Esophagus muscularis mucosa (tissue), 4 donors: ENCODE measurements around the gene GPC1. TPM values are rescaled to one million over a fixed set of nuclear protein-coding genes. Genes with fewer than 3 reads are reported as not detected.

ENCODE experiments used
- DNase-seq: peaks from one replicate; pipeline ENCODE4 v3.0.0-alpha.2; 2017; ENCODE audit errors: extremely low spot score
- H3K27ac ChIP-seq, 4 donors: fragments of 200-600 bp; sonication (generic); replicated peaks in 1 of 4; 1 replicate in 3 of 4; 2 replicates in 1 of 4; pipeline ENCODE4 v1.5.1; 2016 to 2019; ENCODE audit warnings: mild to moderate bottlenecking in 1 of 4
- H3K27me3 ChIP-seq, 4 donors: fragments of 200-600 bp; sonication (generic); one replicate each; pipeline versions ENCODE4 v1.5.1 to v1.6.0; 2016 to 2019
- H3K36me3 ChIP-seq, 4 donors: fragments of 200-600 bp; sonication (generic); one replicate each; pipeline ENCODE4 v1.5.1; 2016 to 2019
- H3K4me1 ChIP-seq, 4 donors: fragments of 200-600 bp; sonication (generic); one replicate each; pipeline ENCODE4 v1.5.1; 2016 to 2019
- H3K4me3 ChIP-seq, 4 donors: fragments of 200-600 bp; sonication (generic); 1 replicate in 2 of 4; 2 replicates in 2 of 4; pipeline ENCODE4 v1.5.1; 2016 to 2019; ENCODE audit warnings: mild to moderate bottlenecking in 4 of 4, moderate library complexity in 1 of 4
- H3K9me3 ChIP-seq, 4 donors: fragments of 200-600 bp; sonication (generic); 1 replicate in 3 of 4; 2 replicates in 1 of 4; pipeline ENCODE4 v1.5.1; 2016 to 2019
- EP300 ChIP-seq: sonication (generic); formaldehyde crosslinking; IDR thresholded peaks from one replicate; pipeline ENCODE4 v1.6.1; 2017; ENCODE audit warnings: antibody characterized with exemption
- POLR2A ChIP-seq: fragments of 450-650 bp; IDR thresholded peaks from one replicate; pipeline ENCODE4 v1.6.1; 2017; ENCODE audit warnings: antibody characterized with exemption, moderate library complexity, mild to moderate bottlenecking, low read depth
- POLR2AphosphoS5 ChIP-seq, 2 donors: sonication (generic); formaldehyde crosslinking; IDR thresholded peaks; one replicate each; pipeline ENCODE4 v1.6.1; 2017; ENCODE audit warnings: antibody characterized with exemption in 2 of 2
- WGBS: methylation state at CpG from one replicate; pipeline ENCODE4 v1.1.5; 2018; 5-methylcytosine and 5-hydroxymethylcytosine counted together
- intact Hi-C: fragments of 100-400 bp; cut with DNase I; formaldehyde crosslinking; loops from one replicate; pipeline ENCODE4 v1.15.1; 2023
- total RNA-seq, 4 donors: library from RNA; depleted of rRNA; stranded (reverse); fragments of >200 nt; gene quantifications; one replicate each; pipeline versions ENCODE4 v1.1.0 to v1.2.1, GENCODE V29; 2016
- TF ChIP-seq, protein P1 (sequence below), 3 experiments: fragments of 200-600 bp in 2 of 3; fragments of 450-650 bp in 1 of 3; sonication (generic) in 2 of 3; IDR thresholded peaks; one replicate each; pipeline ENCODE4 v1.5.1; 2017 to 2019; ENCODE audit warnings: antibody characterized with exemption in 3 of 3, mild to moderate bottlenecking in 2 of 3, moderate library complexity in 1 of 3

Gene GPC1
- total RNA-seq, 4 donors from 2014 or later = 29.1 to 71.5 (median 41.8) TPM

DNA sequence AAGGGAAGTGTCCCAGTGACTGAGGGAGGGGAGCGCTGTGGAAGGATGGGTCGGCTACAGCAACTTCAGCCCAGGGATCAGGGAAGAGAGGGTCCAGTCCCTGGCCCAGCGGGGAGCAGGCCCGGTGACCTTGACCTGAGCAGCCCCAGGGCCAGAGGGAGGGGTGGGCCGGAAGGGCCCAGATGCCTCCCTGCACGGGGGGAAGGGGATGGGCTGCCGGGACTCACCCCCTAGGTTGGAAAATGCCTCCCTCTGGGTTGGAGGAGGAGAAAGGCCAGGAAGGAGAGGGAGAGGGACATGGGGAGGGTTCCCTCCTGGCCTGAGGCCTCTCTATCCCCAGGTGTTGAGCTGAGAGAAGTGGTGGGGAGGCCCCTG, 19.8 kb downstream of the GPC1 start:
- Histone ChIP-seq H3K27me3 (peaks cover 0 to 40% (median 0%) of the 10 kb centered on the region in 4 donors), H3K36me3 (peaks cover 0 to 11% (median 3%) of the 10 kb centered on the region in 4 donors), H3K27ac (peak overlapping the region in 2 of 4 donors; percentile 6 to 13), H3K9me3 (no peaks in the 10 kb centered on the region), H3K4me3 (peak overlapping the region in 1 of 4 donors; percentile 18), H3K4me1 (peaks cover 37 to 69% (median 54%) of the 10 kb centered on the region in 4 donors)
- TF ChIP-seq EP300 (no peak), POLR2A (no peak), POLR2AphosphoS5 (IDR thresholded peaks at IDR 0.05) (no peak)
- TF ChIP-seq, protein P1, sequence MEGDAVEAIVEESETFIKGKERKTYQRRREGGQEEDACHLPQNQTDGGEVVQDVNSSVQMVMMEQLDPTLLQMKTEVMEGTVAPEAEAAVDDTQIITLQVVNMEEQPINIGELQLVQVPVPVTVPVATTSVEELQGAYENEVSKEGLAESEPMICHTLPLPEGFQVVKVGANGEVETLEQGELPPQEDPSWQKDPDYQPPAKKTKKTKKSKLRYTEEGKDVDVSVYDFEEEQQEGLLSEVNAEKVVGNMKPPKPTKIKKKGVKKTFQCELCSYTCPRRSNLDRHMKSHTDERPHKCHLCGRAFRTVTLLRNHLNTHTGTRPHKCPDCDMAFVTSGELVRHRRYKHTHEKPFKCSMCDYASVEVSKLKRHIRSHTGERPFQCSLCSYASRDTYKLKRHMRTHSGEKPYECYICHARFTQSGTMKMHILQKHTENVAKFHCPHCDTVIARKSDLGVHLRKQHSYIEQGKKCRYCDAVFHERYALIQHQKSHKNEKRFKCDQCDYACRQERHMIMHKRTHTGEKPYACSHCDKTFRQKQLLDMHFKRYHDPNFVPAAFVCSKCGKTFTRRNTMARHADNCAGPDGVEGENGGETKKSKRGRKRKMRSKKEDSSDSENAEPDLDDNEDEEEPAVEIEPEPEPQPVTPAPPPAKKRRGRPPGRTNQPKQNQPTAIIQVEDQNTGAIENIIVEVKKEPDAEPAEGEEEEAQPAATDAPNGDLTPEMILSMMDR (IDR thresholded peaks at IDR 0.05) = no peak
- intact Hi-C loops = no loop called here
- no peak for DNase-seq
- WGBS = 62% methylated on average over 7 of the region's 7 CpGs

DNA sequence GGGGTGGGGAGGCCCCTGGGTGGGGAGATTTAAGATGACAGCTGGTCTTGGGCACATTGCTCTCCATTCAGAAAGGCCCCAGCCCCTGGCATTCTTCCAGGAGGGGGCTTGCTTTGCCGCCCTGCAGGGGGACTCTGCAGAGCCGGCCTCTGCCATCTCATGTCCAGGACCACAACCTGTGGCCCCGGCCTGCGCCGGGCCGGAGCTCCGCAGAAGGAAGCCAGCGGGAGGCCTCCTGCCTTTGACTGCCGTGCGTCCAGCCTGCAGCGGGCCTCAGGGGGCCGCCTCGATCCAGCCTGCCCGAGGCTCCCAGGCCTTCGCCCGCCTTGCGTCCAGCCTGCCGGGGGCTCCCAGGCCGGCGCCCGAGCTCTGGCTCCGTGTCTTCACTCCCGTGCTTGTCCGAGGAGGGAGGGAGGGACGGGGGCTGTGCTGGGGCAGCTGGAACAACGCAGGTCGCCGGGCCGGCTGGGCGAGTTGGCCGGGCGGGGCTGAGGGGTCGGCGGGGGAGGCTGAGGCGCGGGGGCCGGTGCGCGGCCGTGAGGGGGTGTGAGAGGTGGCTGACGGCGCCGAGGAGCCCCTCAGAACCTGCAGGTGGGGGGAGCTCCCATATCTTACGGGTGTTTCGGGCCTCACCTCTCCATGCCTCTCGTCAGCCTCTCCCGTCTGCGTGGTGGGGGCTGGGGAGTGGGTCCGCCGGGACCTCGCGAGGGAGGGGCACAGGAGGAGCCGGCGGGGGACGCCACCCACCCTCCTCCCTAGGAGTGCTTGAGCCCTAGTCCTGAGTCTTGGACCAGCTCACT, 20.4 kb downstream of the GPC1 start:
- Histone ChIP-seq H3K9me3 (no peaks in the 10 kb centered on the region), H3K4me3 (peak overlapping the region; percentile 7 to 40 (median 20)), H3K27ac (peak overlapping the region in 2 of 4 donors; percentile 6 to 13), H3K27me3 (peaks cover 0 to 40% (median 0%) of the 10 kb centered on the region in 4 donors), H3K36me3 (peaks cover 0 to 16% (median 5%) of the 10 kb centered on the region in 4 donors), H3K4me1 (peaks cover 31 to 63% (median 48%) of the 10 kb centered on the region in 4 donors)
- no peak for DNase-seq
- TF ChIP-seq, protein P1 (IDR thresholded peaks at IDR 0.05) = no peak
- TF ChIP-seq POLR2AphosphoS5 (IDR thresholded peaks at IDR 0.05) = no peak
- TF ChIP-seq EP300 = no peak
- no peak for TF ChIP-seq POLR2A
- 16% methylated on average over 5 of the region's 55 CpGs for WGBS
- intact Hi-C loops = no loop called here

DNA sequence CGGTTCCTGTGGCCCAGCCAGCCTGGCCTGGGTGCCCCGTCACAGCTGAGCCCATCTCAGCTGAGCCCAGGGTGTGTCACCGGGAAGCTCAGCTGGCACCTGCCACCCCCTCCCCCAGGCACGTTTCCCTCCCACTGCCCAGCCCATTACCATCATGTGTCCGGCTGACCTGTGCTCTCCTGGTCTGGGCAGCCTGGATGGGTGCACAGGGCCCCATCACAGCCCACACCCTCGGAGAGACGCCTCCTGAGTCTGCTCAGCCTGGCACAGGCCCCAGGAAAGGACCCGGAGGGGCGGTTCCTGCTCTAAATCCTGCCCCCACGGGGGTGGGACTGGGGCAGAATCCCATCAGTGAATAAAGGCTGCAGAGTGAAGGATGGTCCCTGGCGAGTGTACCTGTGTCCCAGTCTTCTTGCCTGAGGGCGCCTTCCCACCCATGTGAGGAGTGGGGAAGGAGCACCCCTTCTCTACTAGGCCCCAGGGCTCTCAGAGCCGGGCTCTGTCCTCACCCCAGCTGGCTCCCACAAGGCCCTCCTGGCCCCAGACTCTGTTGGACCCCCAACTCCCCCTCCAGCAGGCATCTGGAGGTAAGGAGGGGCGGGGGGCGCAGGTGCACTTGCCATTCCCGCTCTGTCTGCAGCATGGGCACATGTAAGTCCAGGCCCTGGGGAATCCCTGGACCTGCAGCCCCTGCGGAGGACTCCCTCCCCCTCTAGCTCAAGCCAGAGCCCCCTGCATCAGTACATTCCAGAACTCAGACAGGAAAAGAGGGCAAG, 21.2 kb downstream of the GPC1 start:
- H3K4me3 ChIP-seq = peak overlapping the region in 2 of 4 donors; percentile 18 to 21
- no peak for DNase-seq
- intact Hi-C loops = no loop called here
- H3K4me1 ChIP-seq = peaks cover 23 to 55% (median 40%) of the 10 kb centered on the region in 4 donors
- no peaks in the 10 kb centered on the region for H3K9me3 ChIP-seq
- peaks cover 0 to 34% (median 0%) of the 10 kb centered on the region in 4 donors for H3K27me3 ChIP-seq
- peak overlapping the region in 1 of 4 donors; percentile 13 for H3K27ac ChIP-seq
- TF ChIP-seq EP300 (no peak), POLR2A (no peak), POLR2AphosphoS5 (IDR thresholded peaks at IDR 0.05) (no peak)
- TF ChIP-seq, protein P1 (IDR thresholded peaks at IDR 0.05) = no peak
- WGBS = 55% methylated on average over 12 of the region's 17 CpGs
- H3K36me3 ChIP-seq = peaks cover 0 to 24% (median 7%) of the 10 kb centered on the region in 4 donors

GRCh38 chr2:240457223-240458043, 22.0 kb downstream of the GPC1 start:
- TF ChIP-seq POLR2A = no peak
- TF ChIP-seq POLR2AphosphoS5 (IDR thresholded peaks at IDR 0.05) = no peak
- TF ChIP-seq EP300 = no peak
- TF ChIP-seq, protein P1 (IDR thresholded peaks at IDR 0.05) = no peak
- intact Hi-C loops = no loop called here
- peaks cover 15 to 47% (median 32%) of the 10 kb centered on the region in 4 donors for H3K4me1 ChIP-seq
- no peak overlapping the region for H3K27ac ChIP-seq
- peaks cover 3 to 32% (median 12%) of the 10 kb centered on the region in 4 donors for H3K36me3 ChIP-seq
- H3K9me3 ChIP-seq = no peaks in the 10 kb centered on the region
- DNase-seq = no peak
- H3K4me3 ChIP-seq = no peak overlapping the region
- WGBS = 76% methylated on average over 11 of the region's 22 CpGs
- peaks cover 0 to 27% (median 0%) of the 10 kb centered on the region in 4 donors for H3K27me3 ChIP-seq
